Measurements from ENCODE around the gene GRM7.

The GRM7 gene

GRCh38 chr3:7428206-7428718 lies 567.3 kb downstream of the GRM7 start:
- H3K4me1 ChIP-seq (ENCODE audit: control insufficient read depth, low read length), result no peaks in the 10 kb centered on the region
- no peaks in the 10 kb centered on the region for H3K27me3 ChIP-seq (ENCODE audit: control insufficient read depth, low read length)
- no peaks in the 10 kb centered on the region for H4K20me1 ChIP-seq (ENCODE audit: control insufficient read depth, insufficient read depth, low read depth, low read length)
- H3K4me2 ChIP-seq (ENCODE audit: low read length), result no peak overlapping the region
- H3K4me3 ChIP-seq (ENCODE audit: low read length), result no peak overlapping the region
- no peak overlapping the region for H3K27ac ChIP-seq (ENCODE audit: low read depth, low read length)
- H3K79me2 ChIP-seq (ENCODE audit: control insufficient read depth, low read length), result no peaks in the 10 kb centered on the region
- no peaks in the 10 kb centered on the region; the same call in 1 of the 2 replicates for H3K9me3 ChIP-seq (ENCODE audit: control insufficient read depth, insufficient read depth, low read length)
- H3F3A ChIP-seq (ENCODE audit: control insufficient read depth, insufficient read depth), result no peaks in the 10 kb centered on the region
- H3K36me3 ChIP-seq (ENCODE audit: control insufficient read depth, low read length), result no peaks in the 10 kb centered on the region
- no peak for TF ChIP-seq CTCF (IDR thresholded peaks at IDR 0.05; ENCODE audit: low read depth, low read length, poor library complexity, severe bottlenecking)
- no peak for TF ChIP-seq EZH2phosphoT487 (IDR thresholded peaks at IDR 0.05; ENCODE audit: borderline replicate concordance, low read length)
- no peaks in the 10 kb centered on the region for H3K9me2 ChIP-seq (replicated peaks; ENCODE audit: control insufficient read depth, low read length)

- no peaks in the 10 kb centered on the region for H3K9me2 ChIP-seq (replicated peaks; ENCODE audit: control insufficient read depth, low read length)
- TF ChIP-seq CTCF (IDR thresholded peaks at IDR 0.05; ENCODE audit: low read depth, low read length, poor library complexity, severe bottlenecking), result no peak
- TF ChIP-seq EZH2phosphoT487 (IDR thresholded peaks at IDR 0.05; ENCODE audit: borderline replicate concordance, low read length), result no peak
- H3K4me1 ChIP-seq (ENCODE audit: control insufficient read depth, low read length), result no peaks in the 10 kb centered on the region
- H3K4me3 ChIP-seq (ENCODE audit: low read length), result no peak overlapping the region
- H3K36me3 ChIP-seq (ENCODE audit: control insufficient read depth, low read length), result no peaks in the 10 kb centered on the region
- no peaks in the 10 kb centered on the region for H3F3A ChIP-seq (ENCODE audit: control insufficient read depth, insufficient read depth)
- no peak overlapping the region for H3K27ac ChIP-seq (ENCODE audit: low read depth, low read length)
- no peaks in the 10 kb centered on the region; the same call in 1 of the 2 replicates for H3K9me3 ChIP-seq (ENCODE audit: control insufficient read depth, insufficient read depth, low read length)
- no peaks in the 10 kb centered on the region for H4K20me1 ChIP-seq (ENCODE audit: control insufficient read depth, insufficient read depth, low read depth, low read length)
- no peak overlapping the region for H3K4me2 ChIP-seq (ENCODE audit: low read length)
- H3K27me3 ChIP-seq (ENCODE audit: control insufficient read depth, low read length), result no peaks in the 10 kb centered on the region
- H3K79me2 ChIP-seq (ENCODE audit: control insufficient read depth, low read length), result no peaks in the 10 kb centered on the region
Measured at GRCh38 chr3:7432610-7433009, 571.7 kb downstream of the GRM7 start.

DNA sequence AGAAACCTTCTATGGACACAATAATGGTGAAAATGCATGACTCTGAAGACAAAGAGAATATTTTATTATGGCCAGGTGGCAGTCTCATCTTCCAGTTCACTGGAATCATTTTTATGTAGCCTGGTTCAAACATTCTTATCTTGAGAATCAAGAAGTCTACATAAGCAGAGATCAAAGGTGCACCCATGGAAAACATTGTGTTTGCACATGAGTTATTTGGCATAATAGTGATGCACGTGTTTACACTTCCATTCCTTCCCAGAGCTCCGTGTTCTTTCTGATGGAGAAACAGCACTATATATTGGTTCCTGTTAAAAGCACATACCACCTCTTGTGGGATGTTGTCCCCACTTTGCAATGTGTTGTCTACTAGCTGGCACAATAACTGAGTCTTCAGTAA lies 572.2 kb downstream of the GRM7 start:
- Histone ChIP-seq H3K4me1 (ENCODE audit: control insufficient read depth, low read length) (no peaks in the 10 kb centered on the region), H3K4me2 (ENCODE audit: low read length) (no peak overlapping the region), H3K9me2 (replicated peaks; ENCODE audit: control insufficient read depth, low read length) (no peaks in the 10 kb centered on the region), H4K20me1 (ENCODE audit: control insufficient read depth, insufficient read depth, low read depth, low read length) (no peaks in the 10 kb centered on the region), H3K27me3 (ENCODE audit: control insufficient read depth, low read length) (no peaks in the 10 kb centered on the region), H3K36me3 (ENCODE audit: control insufficient read depth, low read length) (no peaks in the 10 kb centered on the region), H3K27ac (ENCODE audit: low read depth, low read length) (no peak overlapping the region), H3K79me2 (ENCODE audit: control insufficient read depth, low read length) (no peaks in the 10 kb centered on the region), H3F3A (ENCODE audit: control insufficient read depth, insufficient read depth) (no peaks in the 10 kb centered on the region), H3K9me3 (ENCODE audit: control insufficient read depth, insufficient read depth, low read length) (no peaks in the 10 kb centered on the region; the same call in 1 of the 2 replicates), H3K4me3 (ENCODE audit: low read length) (no peak overlapping the region)
- no peak for TF ChIP-seq CTCF (IDR thresholded peaks at IDR 0.05; ENCODE audit: low read depth, low read length, poor library complexity, severe bottlenecking)
- no peak for TF ChIP-seq EZH2phosphoT487 (IDR thresholded peaks at IDR 0.05; ENCODE audit: borderline replicate concordance, low read length)

Data from DOHH2 (cell line).